ENCODE results near the gene STON2. TPM values are rescaled to one million over a fixed set of nuclear protein-coding genes. Genes with fewer than 3 reads are reported as not detected.

The STON2 gene
- total and polyA plus RNA-seq, 2 of the 8 experiments (the other 6 are each of a cell fraction or from before 2014, with no cell fraction given) = 8.9 to 50.0 TPM

- Histone ChIP-seq H2AK5ac (ENCODE audit: low read depth, low read length) (no peak overlapping the region), H3K14ac (ENCODE audit: insufficient read length) (no peak overlapping the region), H3K27me3 (replicated peaks in 1 of 4; ENCODE audit: control insufficient read depth in 3 of 4, extremely low read depth in 1 of 4, insufficient read depth in 3 of 4, low read length in 3 of 4) (no peaks in the 10 kb centered on the region), H3K4me2 (ENCODE audit: insufficient read depth in 1 of 2, low read depth in 2 of 2, low read length in 2 of 2) (no peak overlapping the region), H3K56ac (replicated peaks; ENCODE audit: insufficient read length, low read depth, low read length) (no peak overlapping the region), H3K36me3 (ENCODE audit: control insufficient read depth in 2 of 4, insufficient read depth in 4 of 4, low read length in 3 of 4) (peaks cover 0 to 14% (median 2%) of the 10 kb centered on the region in 4 experiments; a peak in 3 of 8 replicates), H3K18ac (ENCODE audit: extremely low read depth, low read length) (no peak overlapping the region), H4K91ac (replicated peaks; ENCODE audit: insufficient read length, low read length) (no peak overlapping the region), H2AFZ (ENCODE audit: low read length) (no peak overlapping the region), H3K79me2 (ENCODE audit: control insufficient read depth in 1 of 2, insufficient read depth in 2 of 2, low read length in 2 of 2) (peaks cover 0 to 19% of the 10 kb centered on the region in 2 experiments; a peak in 2 of 4 replicates), H3K27ac (ENCODE audit: low read depth, low read length) (no peak overlapping the region), H2BK15ac (ENCODE audit: low read length) (no peak overlapping the region), H3K9ac (replicated peaks in 1 of 4; ENCODE audit: extremely low read depth in 1 of 4, low read depth in 3 of 4, low read length in 3 of 4) (no peak overlapping the region), H4K20me1 (replicated peaks in 1 of 2; ENCODE audit: control insufficient read depth in 1 of 2, insufficient read depth in 2 of 2, low read length in 2 of 2) (no peaks in the 10 kb centered on the region), H3K9me3 (ENCODE audit: insufficient read depth in 2 of 2, low read depth in 1 of 2, low read length in 1 of 2) (peaks cover 2 to 3% of the 10 kb centered on the region in 2 experiments; a peak in 2 of 4 replicates), H3K79me1 (ENCODE audit: low read depth, low read length) (peaks cover 8% of the 10 kb centered on the region; the same call in 1 of the 2 replicates), H2BK12ac (ENCODE audit: low read depth, low read length) (no peak overlapping the region), H2BK20ac (ENCODE audit: low read length) (no peak overlapping the region), H4K8ac (ENCODE audit: extremely low read depth, insufficient read depth, low read length) (no peak overlapping the region), H2BK5ac (ENCODE audit: low read depth, low read length) (no peak overlapping the region), H2BK120ac (replicated peaks; ENCODE audit: low read depth, low read length) (no peak overlapping the region), H3K23me2 (ENCODE audit: low read depth, low read length) (no peaks in the 10 kb centered on the region), H3K23ac (ENCODE audit: insufficient read length) (no peak overlapping the region), H3K4me3 (ENCODE audit: extremely low read depth in 1 of 4, insufficient read depth in 2 of 4, low read depth in 3 of 4, low read length in 4 of 4) (no peak overlapping the region), H3K4me1 (replicated peaks in 1 of 4; ENCODE audit: control insufficient read depth in 3 of 4, insufficient read depth in 4 of 4, low read length in 3 of 4) (no peaks in the 10 kb centered on the region), H3K4ac (replicated peaks; ENCODE audit: insufficient read length, low read depth, low read length) (no peak overlapping the region), H4K5ac (ENCODE audit: insufficient read length, low read depth, low read length) (no peak overlapping the region)
- no peak for TF ChIP-seq TAF7 (optimal IDR thresholded peaks at IDR 0.05; ENCODE audit: borderline replicate concordance, low read depth, low read length)
- TF ChIP-seq E2F6 (IDR thresholded peaks at IDR 0.05) = no peak
- TF ChIP-seq EGR1 (IDR thresholded peaks at IDR 0.05; ENCODE audit: borderline replicate concordance, low read depth, low read length) = no peak
- no peak for TF ChIP-seq POU5F1 (IDR thresholded peaks at IDR 0.05; ENCODE audit: low read depth, low read length)
- no peak for TF ChIP-seq POLR2A (IDR thresholded peaks at IDR 0.05; ENCODE audit: control extremely low read depth in 1 of 2, low read depth in 2 of 2, low read length in 2 of 2)
- FAIRE-seq (no peak), DNase-seq (ENCODE audit: low read depth in 1 of 2, low spot score in 2 of 2) (no peak)
- POLR2A ChIA-PET (ENCODE audit: partially characterized antibody) = no interaction called here
- CTCF ChIA-PET (ENCODE audit: partially characterized antibody) = interaction anchor here (0.8 to 3.7 kb wide), 9 partner anchors 8 to 149 kb away, joined by 3 to 12 read pairs (median 4); no protein-coding TSS in a partner anchor
- WGBS, 2 experiments (ENCODE audit: extremely low coverage in 1 of 2, insufficient coverage in 1 of 2, insufficient read length in 1 of 2, insufficient replicate concordance in 2 of 2, low coverage in 1 of 2, low lambda C conversion rate in 2 of 2, missing lambda C conversion rate in 1 of 2) = 73% methylated on average over 7 of the region's 7 CpGs; no CpG with 5 or more reads in 1 of the 2 experiments
Observed at GRCh38 chr14:81416981-81417380, 16.9 kb upstream of the STON2 start.

All from H1 (cell line).